ENCODE data around the gene MT2A. TPM values are rescaled to one million over a fixed set of nuclear protein-coding genes. Genes with fewer than 3 reads are reported as not detected.
A peak's percentile ranks its signal among the peaks of the same experiment; 100 is the strongest.

Gene MT2A
- total and polyA plus RNA-seq, 2 of the 13 experiments (the other 11 are each of a cell fraction or from before 2014, with no cell fraction given), result 135 to 371 TPM

DNA sequence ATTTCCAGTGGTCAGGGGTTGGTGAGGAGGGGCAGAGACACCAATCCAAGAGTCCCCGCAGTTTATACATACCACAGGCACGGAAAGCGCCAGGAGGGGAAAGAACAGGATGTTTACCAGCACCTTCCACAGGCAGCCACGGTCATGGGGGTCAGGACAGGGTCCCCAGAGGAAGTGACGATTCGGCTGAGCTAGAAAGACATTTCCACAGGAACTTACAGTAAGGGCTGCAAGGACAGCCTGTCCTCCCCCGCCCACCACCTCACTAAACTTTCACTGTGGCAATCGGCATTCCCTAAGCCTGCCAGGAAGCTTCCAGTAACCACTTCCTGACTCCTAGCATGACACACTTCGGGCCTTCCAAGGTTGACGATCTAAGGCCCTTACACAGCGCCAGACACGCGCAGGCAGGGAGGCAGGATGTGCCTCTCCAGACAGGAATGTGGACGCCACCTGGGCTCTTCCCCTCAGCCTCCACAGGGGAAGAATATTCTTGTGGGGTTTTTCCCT, 1.2 kb upstream of the MT2A start (continued):
- no peak; the same call in 1 of the 2 replicates for TF ChIP-seq ZNF329 (CRISPR knock-in tag; IDR thresholded peaks at IDR 0.05; ENCODE audit: low read depth)
- TF ChIP-seq RNF2 (conservative IDR thresholded peaks at IDR 0.05; ENCODE audit: low read depth), result peak; percentile 79
- TF ChIP-seq, protein P1, sequence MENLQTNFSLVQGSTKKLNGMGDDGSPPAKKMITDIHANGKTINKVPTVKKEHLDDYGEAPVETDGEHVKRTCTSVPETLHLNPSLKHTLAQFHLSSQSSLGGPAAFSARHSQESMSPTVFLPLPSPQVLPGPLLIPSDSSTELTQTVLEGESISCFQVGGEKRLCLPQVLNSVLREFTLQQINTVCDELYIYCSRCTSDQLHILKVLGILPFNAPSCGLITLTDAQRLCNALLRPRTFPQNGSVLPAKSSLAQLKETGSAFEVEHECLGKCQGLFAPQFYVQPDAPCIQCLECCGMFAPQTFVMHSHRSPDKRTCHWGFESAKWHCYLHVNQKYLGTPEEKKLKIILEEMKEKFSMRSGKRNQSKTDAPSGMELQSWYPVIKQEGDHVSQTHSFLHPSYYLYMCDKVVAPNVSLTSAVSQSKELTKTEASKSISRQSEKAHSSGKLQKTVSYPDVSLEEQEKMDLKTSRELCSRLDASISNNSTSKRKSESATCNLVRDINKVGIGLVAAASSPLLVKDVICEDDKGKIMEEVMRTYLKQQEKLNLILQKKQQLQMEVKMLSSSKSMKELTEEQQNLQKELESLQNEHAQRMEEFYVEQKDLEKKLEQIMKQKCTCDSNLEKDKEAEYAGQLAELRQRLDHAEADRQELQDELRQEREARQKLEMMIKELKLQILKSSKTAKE (CRISPR knock-in tag; IDR thresholded peaks at IDR 0.05; ENCODE audit: borderline replicate concordance), result peak; percentile 90
- TF ChIP-seq NR2C2 (CRISPR knock-in tag; IDR thresholded peaks at IDR 0.05; ENCODE audit: borderline replicate concordance), result peak; percentile 59
- TF ChIP-seq SMYD3 (CRISPR knock-in tag; IDR thresholded peaks at IDR 0.05), result peak; percentile 89
- TF ChIP-seq, protein P2, sequence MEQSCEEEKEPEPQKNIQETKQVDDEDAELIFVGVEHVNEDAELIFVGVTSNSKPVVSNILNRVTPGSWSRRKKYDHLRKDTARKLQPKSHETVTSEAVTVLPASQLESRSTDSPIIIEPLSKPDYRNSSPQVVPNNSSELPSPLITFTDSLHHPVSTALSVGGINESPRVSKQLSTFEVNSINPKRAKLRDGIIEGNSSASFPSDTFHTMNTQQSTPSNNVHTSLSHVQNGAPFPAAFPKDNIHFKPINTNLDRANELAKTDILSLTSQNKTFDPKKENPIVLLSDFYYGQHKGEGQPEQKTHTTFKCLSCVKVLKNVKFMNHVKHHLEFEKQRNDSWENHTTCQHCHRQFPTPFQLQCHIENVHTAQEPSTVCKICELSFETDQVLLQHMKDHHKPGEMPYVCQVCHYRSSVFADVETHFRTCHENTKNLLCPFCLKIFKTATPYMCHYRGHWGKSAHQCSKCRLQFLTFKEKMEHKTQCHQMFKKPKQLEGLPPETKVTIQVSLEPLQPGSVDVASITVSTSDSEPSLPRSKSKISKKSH (CRISPR knock-in tag; IDR thresholded peaks at IDR 0.05; ENCODE audit: borderline replicate concordance), result peak; percentile 87; the same call in 1 of the 2 replicates
- TF ChIP-seq NFATC3 (CRISPR knock-in tag; IDR thresholded peaks at IDR 0.05), result no peak
- TF ChIP-seq FOXM1 (CRISPR knock-in tag; IDR thresholded peaks at IDR 0.05), result peak; percentile 39; the same call in 1 of the 2 replicates
- peak; percentile 11; the same call in 1 of the 2 replicates for TF ChIP-seq ZSCAN29 (CRISPR knock-in tag; conservative IDR thresholded peaks at IDR 0.05)
- TF ChIP-seq, protein P3, sequence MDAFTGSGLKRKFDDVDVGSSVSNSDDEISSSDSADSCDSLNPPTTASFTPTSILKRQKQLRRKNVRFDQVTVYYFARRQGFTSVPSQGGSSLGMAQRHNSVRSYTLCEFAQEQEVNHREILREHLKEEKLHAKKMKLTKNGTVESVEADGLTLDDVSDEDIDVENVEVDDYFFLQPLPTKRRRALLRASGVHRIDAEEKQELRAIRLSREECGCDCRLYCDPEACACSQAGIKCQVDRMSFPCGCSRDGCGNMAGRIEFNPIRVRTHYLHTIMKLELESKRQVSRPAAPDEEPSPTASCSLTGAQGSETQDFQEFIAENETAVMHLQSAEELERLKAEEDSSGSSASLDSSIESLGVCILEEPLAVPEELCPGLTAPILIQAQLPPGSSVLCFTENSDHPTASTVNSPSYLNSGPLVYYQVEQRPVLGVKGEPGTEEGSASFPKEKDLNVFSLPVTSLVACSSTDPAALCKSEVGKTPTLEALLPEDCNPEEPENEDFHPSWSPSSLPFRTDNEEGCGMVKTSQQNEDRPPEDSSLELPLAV (CRISPR knock-in tag; conservative IDR thresholded peaks at IDR 0.05; ENCODE audit: low read depth), result no peak
- TF ChIP-seq, protein P4, sequence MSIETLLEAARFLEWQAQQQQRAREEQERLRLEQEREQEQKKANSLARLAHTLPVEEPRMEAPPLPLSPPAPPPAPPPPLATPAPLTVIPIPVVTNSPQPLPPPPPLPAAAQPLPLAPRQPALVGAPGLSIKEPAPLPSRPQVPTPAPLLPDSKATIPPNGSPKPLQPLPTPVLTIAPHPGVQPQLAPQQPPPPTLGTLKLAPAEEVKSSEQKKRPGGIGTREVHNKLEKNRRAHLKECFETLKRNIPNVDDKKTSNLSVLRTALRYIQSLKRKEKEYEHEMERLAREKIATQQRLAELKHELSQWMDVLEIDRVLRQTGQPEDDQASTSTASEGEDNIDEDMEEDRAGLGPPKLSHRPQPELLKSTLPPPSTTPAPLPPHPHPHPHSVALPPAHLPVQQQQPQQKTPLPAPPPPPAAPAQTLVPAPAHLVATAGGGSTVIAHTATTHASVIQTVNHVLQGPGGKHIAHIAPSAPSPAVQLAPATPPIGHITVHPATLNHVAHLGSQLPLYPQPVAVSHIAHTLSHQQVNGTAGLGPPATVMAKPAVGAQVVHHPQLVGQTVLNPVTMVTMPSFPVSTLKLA (IDR thresholded peaks at IDR 0.05), result peak; percentile 20; the same call in 1 of the 2 replicates
- TF ChIP-seq NR3C1 (CRISPR knock-in tag; IDR thresholded peaks at IDR 0.05), result no peak
- no peak for TF ChIP-seq SMARCE1 (IDR thresholded peaks at IDR 0.05; ENCODE audit: borderline replicate concordance)
- TF ChIP-seq ZNF3 (CRISPR knock-in tag; IDR thresholded peaks at IDR 0.05), result no peak
- peak; percentile 94 for TF ChIP-seq RXRA (CRISPR knock-in tag; IDR thresholded peaks at IDR 0.05)
- TF ChIP-seq, protein P5, sequence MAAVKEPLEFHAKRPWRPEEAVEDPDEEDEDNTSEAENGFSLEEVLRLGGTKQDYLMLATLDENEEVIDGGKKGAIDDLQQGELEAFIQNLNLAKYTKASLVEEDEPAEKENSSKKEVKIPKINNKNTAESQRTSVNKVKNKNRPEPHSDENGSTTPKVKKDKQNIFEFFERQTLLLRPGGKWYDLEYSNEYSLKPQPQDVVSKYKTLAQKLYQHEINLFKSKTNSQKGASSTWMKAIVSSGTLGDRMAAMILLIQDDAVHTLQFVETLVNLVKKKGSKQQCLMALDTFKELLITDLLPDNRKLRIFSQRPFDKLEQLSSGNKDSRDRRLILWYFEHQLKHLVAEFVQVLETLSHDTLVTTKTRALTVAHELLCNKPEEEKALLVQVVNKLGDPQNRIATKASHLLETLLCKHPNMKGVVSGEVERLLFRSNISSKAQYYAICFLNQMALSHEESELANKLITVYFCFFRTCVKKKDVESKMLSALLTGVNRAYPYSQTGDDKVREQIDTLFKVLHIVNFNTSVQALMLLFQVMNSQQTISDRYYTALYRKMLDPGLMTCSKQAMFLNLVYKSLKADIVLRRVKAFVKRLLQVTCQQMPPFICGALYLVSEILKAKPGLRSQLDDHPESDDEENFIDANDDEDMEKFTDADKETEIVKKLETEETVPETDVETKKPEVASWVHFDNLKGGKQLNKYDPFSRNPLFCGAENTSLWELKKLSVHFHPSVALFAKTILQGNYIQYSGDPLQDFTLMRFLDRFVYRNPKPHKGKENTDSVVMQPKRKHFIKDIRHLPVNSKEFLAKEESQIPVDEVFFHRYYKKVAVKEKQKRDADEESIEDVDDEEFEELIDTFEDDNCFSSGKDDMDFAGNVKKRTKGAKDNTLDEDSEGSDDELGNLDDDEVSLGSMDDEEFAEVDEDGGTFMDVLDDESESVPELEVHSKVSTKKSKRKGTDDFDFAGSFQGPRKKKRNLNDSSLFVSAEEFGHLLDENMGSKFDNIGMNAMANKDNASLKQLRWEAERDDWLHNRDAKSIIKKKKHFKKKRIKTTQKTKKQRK (IDR thresholded peaks at IDR 0.05; ENCODE audit: low read length), result no peak
- TF ChIP-seq, protein P6, sequence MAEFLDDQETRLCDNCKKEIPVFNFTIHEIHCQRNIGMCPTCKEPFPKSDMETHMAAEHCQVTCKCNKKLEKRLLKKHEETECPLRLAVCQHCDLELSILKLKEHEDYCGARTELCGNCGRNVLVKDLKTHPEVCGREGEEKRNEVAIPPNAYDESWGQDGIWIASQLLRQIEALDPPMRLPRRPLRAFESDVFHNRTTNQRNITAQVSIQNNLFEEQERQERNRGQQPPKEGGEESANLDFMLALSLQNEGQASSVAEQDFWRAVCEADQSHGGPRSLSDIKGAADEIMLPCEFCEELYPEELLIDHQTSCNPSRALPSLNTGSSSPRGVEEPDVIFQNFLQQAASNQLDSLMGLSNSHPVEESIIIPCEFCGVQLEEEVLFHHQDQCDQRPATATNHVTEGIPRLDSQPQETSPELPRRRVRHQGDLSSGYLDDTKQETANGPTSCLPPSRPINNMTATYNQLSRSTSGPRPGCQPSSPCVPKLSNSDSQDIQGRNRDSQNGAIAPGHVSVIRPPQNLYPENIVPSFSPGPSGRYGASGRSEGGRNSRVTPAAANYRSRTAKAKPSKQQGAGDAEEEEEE (CRISPR knock-in tag; IDR thresholded peaks at IDR 0.05; ENCODE audit: borderline replicate concordance), result no peak
- TF ChIP-seq ZNF550 (CRISPR knock-in tag; IDR thresholded peaks at IDR 0.05; ENCODE audit: borderline replicate concordance), result no peak
